GM12891 (cell line): Measurements from ENCODE around the gene ADI1.

Source experiments
- DNase-seq: peaks from one replicate; pipeline ENCODE4 v3.0.0; 2011; ENCODE audit warnings: low spot score; ENCODE audit not compliant: insufficient read length
- FAIRE-seq: peaks from 2 replicates; lab custom pipeline; 2011; peaks lifted over from hg19 to GRCh38; lab: Jason Lieb, UNC
- PAX5 ChIP-seq: IDR thresholded peaks from 2 replicates; pipeline ENCODE4 v1.6.1; 2011; ENCODE audit warnings: low read length, moderate library complexity, mild to moderate bottlenecking; ENCODE audit not compliant: insufficient read depth, severe bottlenecking
- POLR2A ChIP-seq: IDR thresholded peaks from 2 replicates; pipeline ENCODE4 v1.6.1; 2011; ENCODE audit warnings: low read depth, low read length, control low read depth
- POLR2AphosphoS5 ChIP-seq: IDR thresholded peaks from 2 replicates; pipeline ENCODE4 v1.6.1; 2011; ENCODE audit warnings: low read depth, low read length, control low read depth
- POU2F2 ChIP-seq: IDR thresholded peaks from 2 replicates; pipeline ENCODE4 v1.6.1; 2011; ENCODE audit warnings: low read depth, mild to moderate bottlenecking, control low read depth, low read length, moderate library complexity
- SPI1 ChIP-seq: IDR thresholded peaks from 2 replicates; pipeline ENCODE4 v1.6.1; 2011; ENCODE audit warnings: low read depth, low read length, control low read depth
- TAF1 ChIP-seq: IDR thresholded peaks from 2 replicates; pipeline ENCODE4 v1.6.1; 2011; ENCODE audit warnings: low read depth, low read length, control low read depth

Gene ADI1

GRCh38 chr2:3463944-3464343, 55.4 kb downstream of the ADI1 start:
- no peak for TF ChIP-seq SPI1
- no peak for TF ChIP-seq PAX5
- no peak for TF ChIP-seq POLR2AphosphoS5
- TF ChIP-seq POLR2A: no peak
- no peak for TF ChIP-seq POU2F2
- TF ChIP-seq TAF1: no peak
- DNase-seq: no peak
- no peak for FAIRE-seq

GRCh38 chr2:3463186-3463835, 56.0 kb downstream of the ADI1 start:
- FAIRE-seq (no peak), DNase-seq (no peak)
- TF ChIP-seq SPI1 (no peak), POLR2AphosphoS5 (no peak), TAF1 (no peak), PAX5 (no peak), POU2F2 (no peak), POLR2A (no peak)

DNA sequence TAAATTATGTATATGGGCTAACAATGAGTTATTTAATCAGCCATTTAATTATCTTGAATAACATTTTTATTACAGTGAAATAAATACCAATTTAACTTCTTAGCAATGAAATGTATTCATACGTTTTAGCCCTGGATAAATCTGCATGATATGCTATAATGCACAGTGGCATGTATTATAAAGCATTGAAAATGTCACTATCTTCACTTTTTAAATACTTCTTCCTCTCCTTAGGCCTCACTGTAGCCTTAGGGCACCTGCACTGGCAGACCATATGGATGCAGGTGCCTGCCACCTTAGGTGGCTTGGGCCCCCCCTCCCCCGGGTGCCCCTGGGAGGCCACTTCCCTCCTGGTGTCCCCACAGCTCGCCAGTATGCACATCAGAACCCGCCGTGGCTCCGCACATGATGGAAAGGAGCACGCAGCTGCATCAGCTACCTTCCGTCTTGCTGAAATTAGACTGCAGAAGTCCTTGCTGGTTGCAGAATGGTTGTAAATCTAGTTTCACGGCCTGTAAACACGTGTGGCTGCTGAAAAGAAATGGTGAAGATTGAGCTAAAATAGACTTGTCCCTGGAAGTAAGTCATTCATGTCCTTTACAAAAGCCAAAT, 56.7 kb downstream of the ADI1 start:
- TF ChIP-seq TAF1: no peak
- TF ChIP-seq POU2F2: no peak
- no peak for TF ChIP-seq SPI1
- no peak for TF ChIP-seq POLR2A
- FAIRE-seq: peak; percentile 26
- DNase-seq: no peak

DNA sequence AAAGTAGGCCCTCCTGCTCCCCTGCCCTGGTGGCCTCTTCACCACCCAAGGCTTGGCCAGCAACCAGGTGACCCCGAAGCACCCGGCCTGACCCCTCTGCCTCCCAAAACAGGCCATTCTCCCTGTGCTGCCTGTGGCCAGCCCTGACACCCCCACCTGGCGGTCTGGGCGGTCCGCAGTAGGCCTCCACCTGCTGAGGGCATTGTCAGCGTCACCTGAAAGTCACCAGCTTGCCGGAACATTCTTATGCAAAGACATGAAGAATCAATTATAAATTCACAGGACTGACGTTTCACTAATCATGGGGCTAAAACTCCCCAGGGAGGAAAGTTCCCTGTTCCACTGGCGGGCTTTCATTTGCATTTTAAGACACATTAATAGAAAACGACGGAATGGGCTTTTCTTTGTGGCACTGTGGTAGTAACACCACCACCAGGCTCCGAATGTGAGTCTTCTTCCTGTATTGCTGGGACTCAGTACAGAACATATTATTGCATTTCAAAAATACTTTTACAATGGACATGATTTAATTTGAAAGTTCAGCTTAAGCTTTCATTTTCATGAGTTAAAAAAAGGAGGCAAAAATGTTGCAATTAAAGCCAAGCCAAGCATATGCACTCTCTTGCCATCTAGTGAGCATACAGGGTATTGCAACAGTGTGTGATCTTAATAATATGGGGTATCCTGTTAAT, 57.4 kb downstream of the ADI1 start:
- DNase-seq: peak; percentile 59
- FAIRE-seq: peak; percentile 77
- TF ChIP-seq POLR2A (no peak), TAF1 (no peak), SPI1 (no peak), POLR2AphosphoS5 (no peak), POU2F2 (no peak), PAX5 (no peak)

DNA sequence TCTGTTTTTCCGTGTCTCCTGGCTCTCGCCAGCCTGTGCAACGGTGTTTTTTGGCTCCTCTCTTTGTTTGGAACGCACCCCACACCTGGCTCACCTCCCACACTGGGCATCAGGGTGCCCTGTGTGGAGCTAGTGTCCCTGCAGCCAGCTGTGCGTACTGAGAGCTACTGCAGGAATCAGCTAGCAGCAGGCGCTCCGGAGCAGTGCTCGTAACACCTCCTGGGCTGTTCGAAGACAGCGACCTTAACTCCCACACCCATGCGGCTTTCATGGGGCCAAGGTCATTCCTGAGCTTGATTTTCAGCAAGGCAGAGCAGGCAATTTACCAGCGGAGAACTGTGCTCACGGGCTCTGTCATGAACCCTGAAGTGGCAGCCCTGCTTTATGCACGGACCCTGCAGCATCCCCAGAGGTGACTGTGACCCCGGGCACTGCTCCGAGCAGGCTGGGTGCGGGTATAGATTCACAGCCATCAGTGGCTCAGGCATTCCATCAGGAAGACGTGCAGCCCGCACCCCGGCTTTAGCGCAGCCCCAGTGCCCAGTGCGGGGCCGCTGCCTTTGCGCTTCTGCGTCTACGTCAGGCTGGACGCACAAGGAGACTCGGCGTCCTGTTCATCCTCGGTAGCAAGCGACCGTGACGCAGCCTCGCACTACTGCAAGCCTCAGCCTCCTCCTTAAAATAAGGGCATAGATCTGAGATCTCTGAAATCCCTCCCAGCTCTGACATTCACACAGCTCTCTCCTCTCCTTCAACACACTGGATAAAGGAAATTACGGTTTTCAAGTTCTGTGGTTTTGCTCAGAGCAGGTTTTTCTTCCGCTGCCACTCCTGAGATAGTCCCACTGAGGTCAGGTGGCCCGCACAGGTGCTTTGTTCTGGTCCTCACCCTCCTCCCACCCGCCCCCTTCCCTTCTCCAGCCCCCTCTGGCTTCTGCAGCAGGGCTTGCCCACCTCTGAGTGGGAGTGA, 58.2 kb downstream of the ADI1 start:
- TF ChIP-seq POLR2AphosphoS5 (no peak), TAF1 (no peak), POU2F2 (no peak), POLR2A (no peak), SPI1 (no peak), PAX5 (no peak)
- FAIRE-seq (no peak), DNase-seq (no peak)

GRCh38 chr2:3460156-3460555, 59.2 kb downstream of the ADI1 start:
- TF ChIP-seq POU2F2 (no peak), POLR2AphosphoS5 (no peak), SPI1 (no peak), POLR2A (no peak), TAF1 (no peak), PAX5 (no peak)
- FAIRE-seq (no peak), DNase-seq (no peak)

GRCh38 chr2:3459185-3460015, 59.9 kb downstream of the ADI1 start:
- no peak for FAIRE-seq
- no peak for DNase-seq
- TF ChIP-seq SPI1 (no peak), POLR2AphosphoS5 (no peak), POLR2A (no peak), PAX5 (no peak), POU2F2 (no peak)

DNA sequence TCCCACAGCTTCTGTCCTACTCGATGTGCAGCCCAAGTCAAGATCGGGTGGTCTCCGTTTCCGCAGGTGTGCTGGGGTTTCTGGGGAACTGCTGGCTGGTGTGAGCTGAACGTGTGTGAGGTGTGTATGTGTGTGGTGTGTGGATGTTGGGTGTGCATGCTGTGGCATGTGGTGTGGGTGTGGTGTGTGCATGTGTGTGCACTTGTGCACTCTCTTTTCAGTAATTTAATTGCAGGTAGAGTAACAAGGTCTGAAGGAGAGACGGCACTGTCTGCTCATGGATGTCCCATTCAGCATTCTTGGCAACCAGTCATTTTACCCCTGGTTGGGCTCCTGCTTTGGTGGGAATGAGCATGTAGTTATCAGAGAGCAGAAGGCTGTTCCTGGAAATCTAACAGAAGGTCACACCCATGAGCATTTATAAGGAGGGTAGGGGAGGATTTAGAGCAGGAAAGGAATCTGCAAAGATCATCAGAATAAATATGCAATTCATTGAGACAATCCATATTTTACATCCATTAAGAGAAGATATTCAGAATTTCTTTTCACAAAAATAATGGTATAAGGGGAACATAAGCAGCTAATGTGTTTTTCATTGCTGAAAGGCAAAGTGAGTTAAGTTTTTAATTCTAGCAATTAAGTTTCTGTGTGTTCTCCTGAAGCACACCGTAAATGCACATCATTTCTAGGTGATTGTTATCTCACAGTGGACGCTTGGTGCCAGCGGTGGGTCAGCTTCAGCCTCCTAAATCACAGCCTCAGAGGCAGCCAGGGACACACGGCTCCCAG, 60.7 kb downstream of the ADI1 start:
- TF ChIP-seq TAF1 (no peak), POLR2A (no peak), POLR2AphosphoS5 (no peak)
- no peak for DNase-seq
- FAIRE-seq: no peak
